OCI-LY7 (cell line): ENCODE measurements around the gene RPL38. TPM values are rescaled to one million over a fixed set of nuclear protein-coding genes. Genes with fewer than 3 reads are reported as not detected.

Experiments
- BruUV-seq: library from RNA; stranded (reverse); fragments of 400-500 nt; replicated peaks from 2 replicates; lab custom pipeline; 2021; lab: Mats Ljungman, UMichigan
- CTCF ChIA-PET: fragments of 300-600 bp; sonication (Branson Sonifier 250); formaldehyde crosslinking; loops from one replicate; lab custom pipeline; 2022; ENCODE audit warnings: antibody characterized with exemption; ENCODE audit not compliant: unreplicated experiment; lab: Charles Lee
- POLR2A ChIA-PET: fragments of 300-600 bp; sonication (Branson Sonifier 250); formaldehyde crosslinking; loops from one replicate; lab custom pipeline; 2022; ENCODE audit warnings: antibody characterized with exemption; lab: Charles Lee
- DNase-seq: peaks from one replicate; pipeline ENCODE4 v3.0.0-alpha.2; 2015; ENCODE audit warnings: low spot score
- H2AFZ ChIP-seq: fragments of 200-600 bp; sonication (generic), shearing (Covaris generic); 2 replicates; pipeline ENCODE4 v1.6.1; 2014; ENCODE audit warnings: mild to moderate bottlenecking, antibody characterized with exemption, low read length, moderate library complexity
- H3K27ac ChIP-seq: fragments of 200-600 bp; sonication (generic); 2 replicates; pipeline ENCODE4 v1.5.1; 2014; ENCODE audit warnings: mixed run types, low read depth, mild to moderate bottlenecking, moderate library complexity, low read length, inconsistent platforms; ENCODE audit not compliant: poor library complexity, severe bottlenecking
- H3K36me3 ChIP-seq: fragments of 200-600 bp; sonication (generic); 2 replicates; pipeline ENCODE4 v1.6.1; 2014; ENCODE audit warnings: mild to moderate bottlenecking, antibody characterized with exemption, low read length, moderate library complexity, mixed read lengths; ENCODE audit not compliant: insufficient read depth
- H3K4me1 ChIP-seq: fragments of 200-600 bp; sonication (generic); 2 replicates; pipeline ENCODE4 v1.5.1; 2014; ENCODE audit warnings: mild to moderate bottlenecking, low read length; ENCODE audit not compliant: insufficient read depth, poor library complexity, severe bottlenecking
- H3K4me2 ChIP-seq: fragments of 200-600 bp; sonication (generic); 2 replicates; pipeline ENCODE4 v1.6.1; 2014; ENCODE audit warnings: mild to moderate bottlenecking, low read length
- H3K4me3 ChIP-seq: fragments of 200-600 bp; sonication (generic); 2 replicates; pipeline ENCODE4 v1.5.1; 2014; ENCODE audit warnings: mild to moderate bottlenecking, low read depth, low read length; ENCODE audit not compliant: poor library complexity, severe bottlenecking
- H3K79me2 ChIP-seq: fragments of 200-600 bp; sonication (generic); 2 replicates; pipeline ENCODE4 v1.6.1; 2016; ENCODE audit warnings: low read depth, mild to moderate bottlenecking, low read length, moderate library complexity, mixed read lengths; ENCODE audit not compliant: insufficient read depth
- H3K9me2 ChIP-seq: fragments of 200-600 bp; sonication (generic); 2 replicates; pipeline ENCODE4 v1.6.1; 2016; ENCODE audit warnings: mild to moderate bottlenecking, low read length, mixed read lengths; ENCODE audit not compliant: insufficient read depth
- H3K9me3 ChIP-seq: fragments of 200-600 bp; sonication (generic); 2 replicates; pipeline ENCODE4 v1.6.1; 2014; ENCODE audit warnings: mild to moderate bottlenecking, mixed run types, low read length, mixed read lengths
- H4K20me1 ChIP-seq: fragments of 200-600 bp; sonication (generic); 2 replicates; pipeline ENCODE4 v1.6.1; 2014; ENCODE audit warnings: mild to moderate bottlenecking, antibody characterized with exemption, low read length, moderate library complexity, mixed read lengths; ENCODE audit not compliant: insufficient read depth
- EZH2phosphoT487 ChIP-seq: fragments of 200-600 bp; sonication (generic); IDR thresholded peaks from 2 replicates; pipeline ENCODE4 v1.6.1; 2018; ENCODE audit warnings: low read depth, borderline replicate concordance, mild to moderate bottlenecking, mixed run types, antibody characterized with exemption, low read length, moderate library complexity, mixed read lengths
- intact Hi-C: fragments of 100-400 bp; cut with micrococcal nuclease; formaldehyde crosslinking; loops from one replicate; pipeline ENCODE4 v1.10.0; 2022; ENCODE audit not compliant: unreplicated experiment
- total RNA-seq, 2 experiments: library from RNA; depleted of rRNA in 1 of 2; stranded (reverse); fragments of >200 nt in 1 of 2; shearing (Covaris generic) in 1 of 2; gene quantifications; 2 replicates each; pipeline ENCODE4 v1.2.3, GENCODE V29; 2014 to 2022
- TF ChIP-seq, protein P1 (sequence below): fragments of 200-600 bp; sonication (generic); conservative IDR thresholded peaks from 2 replicates; pipeline ENCODE4 v1.5.1; 2014; ENCODE audit warnings: mild to moderate bottlenecking, antibody characterized with exemption, low read length, moderate library complexity, mixed read lengths

The RPL38 gene
- total RNA-seq, 2 experiments from 2014 or later = 1,845 to 4,732 TPM

DNA sequence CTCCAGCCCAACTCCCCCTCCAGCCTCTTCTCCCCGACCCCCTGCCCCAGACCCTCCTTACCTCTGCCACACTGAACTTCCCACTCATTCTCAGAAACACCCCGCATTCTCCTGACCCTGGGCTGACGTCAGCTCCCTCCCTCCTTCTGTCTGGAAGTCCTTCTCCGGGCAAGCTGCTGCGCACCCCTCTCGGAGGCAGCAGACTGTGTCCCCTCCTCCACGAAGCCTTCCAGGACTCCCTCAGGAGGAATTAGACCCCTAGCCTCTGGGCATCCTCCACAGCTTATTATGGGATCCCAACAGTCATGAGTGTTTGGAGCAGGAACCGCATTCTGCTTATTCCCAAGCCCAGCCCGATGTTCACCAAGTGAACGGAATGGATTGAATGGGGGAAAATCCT lies 3.4 kb upstream of the RPL38 start:
- peaks cover 10% of the 10 kb centered on the region; the same call in 1 of the 2 replicates for H4K20me1 ChIP-seq
- POLR2A ChIA-PET = interaction anchor here (0.6 kb wide), 1 partner anchor 421 kb away, joined by 3 read pairs; no protein-coding TSS in a partner anchor
- CTCF ChIA-PET = interaction anchor here (0.8 to 1.1 kb wide), 2 partner anchors 9 to 10 kb away, joined by 3 read pairs; no protein-coding TSS in a partner anchor

DNA sequence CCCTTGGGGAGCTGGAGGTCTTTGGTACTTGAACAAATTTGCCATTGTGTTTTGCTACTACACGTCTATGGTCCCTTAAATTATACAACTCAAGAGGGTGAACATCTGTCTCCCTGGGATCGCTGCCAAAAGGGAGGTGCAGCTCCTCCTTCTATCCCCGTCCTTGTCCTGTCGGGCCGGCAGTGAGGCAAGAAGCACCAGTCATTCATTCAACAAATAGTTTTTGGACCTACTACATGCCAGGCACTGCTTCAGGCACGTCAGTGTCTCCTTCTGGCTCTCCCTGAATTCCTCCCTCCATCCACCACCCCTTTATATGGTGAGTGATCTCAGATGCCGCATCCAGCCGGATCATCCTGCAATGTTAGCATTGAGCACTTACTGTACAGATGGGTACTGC lies 2.2 kb upstream of the RPL38 start:
- H3K79me2 ChIP-seq = peaks cover 28% of the 10 kb centered on the region
- no peak overlapping the region for H3K4me3 ChIP-seq
- no TSS peak for BruUV-seq
- no peaks in the 10 kb centered on the region for H3K9me2 ChIP-seq
- H3K4me1 ChIP-seq = peaks cover 17% of the 10 kb centered on the region
- ChIA-PET CTCF (no interaction called here), POLR2A (no interaction called here)
- H2AFZ ChIP-seq = no peak overlapping the region
- intact Hi-C loops = no loop called here
- H4K20me1 ChIP-seq = peaks cover 22% of the 10 kb centered on the region; the same call in 1 of the 2 replicates
- H3K36me3 ChIP-seq = peaks cover 27% of the 10 kb centered on the region
- no peaks in the 10 kb centered on the region for H3K9me3 ChIP-seq
- no peak overlapping the region for H3K27ac ChIP-seq
- DNase-seq = no peak
- TF ChIP-seq EZH2phosphoT487 = no peak
- TF ChIP-seq, protein P1, sequence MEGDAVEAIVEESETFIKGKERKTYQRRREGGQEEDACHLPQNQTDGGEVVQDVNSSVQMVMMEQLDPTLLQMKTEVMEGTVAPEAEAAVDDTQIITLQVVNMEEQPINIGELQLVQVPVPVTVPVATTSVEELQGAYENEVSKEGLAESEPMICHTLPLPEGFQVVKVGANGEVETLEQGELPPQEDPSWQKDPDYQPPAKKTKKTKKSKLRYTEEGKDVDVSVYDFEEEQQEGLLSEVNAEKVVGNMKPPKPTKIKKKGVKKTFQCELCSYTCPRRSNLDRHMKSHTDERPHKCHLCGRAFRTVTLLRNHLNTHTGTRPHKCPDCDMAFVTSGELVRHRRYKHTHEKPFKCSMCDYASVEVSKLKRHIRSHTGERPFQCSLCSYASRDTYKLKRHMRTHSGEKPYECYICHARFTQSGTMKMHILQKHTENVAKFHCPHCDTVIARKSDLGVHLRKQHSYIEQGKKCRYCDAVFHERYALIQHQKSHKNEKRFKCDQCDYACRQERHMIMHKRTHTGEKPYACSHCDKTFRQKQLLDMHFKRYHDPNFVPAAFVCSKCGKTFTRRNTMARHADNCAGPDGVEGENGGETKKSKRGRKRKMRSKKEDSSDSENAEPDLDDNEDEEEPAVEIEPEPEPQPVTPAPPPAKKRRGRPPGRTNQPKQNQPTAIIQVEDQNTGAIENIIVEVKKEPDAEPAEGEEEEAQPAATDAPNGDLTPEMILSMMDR = no peak
- no peak overlapping the region for H3K4me2 ChIP-seq

More for the DNA sequence above, 3.4 kb upstream of the RPL38 start:
- peaks cover 16% of the 10 kb centered on the region for H3K36me3 ChIP-seq
- no peak overlapping the region for H3K4me2 ChIP-seq
- no peaks in the 10 kb centered on the region for H3K9me3 ChIP-seq
- no peak overlapping the region for H2AFZ ChIP-seq
- TF ChIP-seq EZH2phosphoT487 = no peak
- TF ChIP-seq, protein P1 = no peak
- BruUV-seq = no TSS peak
- peaks cover 6% of the 10 kb centered on the region for H3K4me1 ChIP-seq
- no peak for DNase-seq
- peaks cover 17% of the 10 kb centered on the region for H3K79me2 ChIP-seq
- no peak overlapping the region for H3K4me3 ChIP-seq
- H3K27ac ChIP-seq = no peak overlapping the region
- H3K9me2 ChIP-seq = no peaks in the 10 kb centered on the region
- intact Hi-C loops = no loop called here

DNA sequence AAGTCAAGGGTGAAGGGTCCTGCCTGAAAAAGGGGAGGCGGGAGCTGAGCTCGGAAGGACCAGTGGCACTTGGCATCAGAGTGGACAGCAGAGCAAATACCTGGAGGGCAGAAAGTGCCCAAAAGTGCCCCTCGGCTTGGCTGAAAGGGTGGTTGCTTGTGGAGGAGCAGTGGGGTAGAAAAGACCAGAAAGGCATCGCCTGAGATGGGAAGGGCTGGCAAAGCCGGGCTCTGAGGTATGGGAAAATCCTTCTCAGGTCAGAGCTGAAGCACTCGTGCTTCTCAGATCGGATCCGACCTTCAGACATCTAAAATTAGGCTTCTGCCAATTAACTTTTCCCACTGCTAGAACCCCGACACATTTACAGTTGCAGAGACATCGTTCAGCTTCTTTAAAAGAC lies 1.5 kb upstream of the RPL38 start:
- ChIA-PET POLR2A (interaction anchor here (0.6 kb wide), 1 partner anchor 62 kb away, joined by 3 read pairs; no protein-coding TSS in a partner anchor), CTCF (no interaction called here)

More for the DNA sequence above, 1.5 kb upstream of the RPL38 start:
- no peaks in the 10 kb centered on the region for H3K9me2 ChIP-seq
- no peak overlapping the region for H3K4me3 ChIP-seq
- intact Hi-C loops = no loop called here
- peaks cover 35% of the 10 kb centered on the region for H3K79me2 ChIP-seq
- DNase-seq = no peak
- no peak overlapping the region for H2AFZ ChIP-seq
- no peak overlapping the region for H3K4me2 ChIP-seq
- peaks cover 24% of the 10 kb centered on the region for H3K4me1 ChIP-seq
- H3K27ac ChIP-seq = no peak overlapping the region
- H3K36me3 ChIP-seq = peaks cover 34% of the 10 kb centered on the region
- H4K20me1 ChIP-seq = peaks cover 24% of the 10 kb centered on the region; the same call in 1 of the 2 replicates
- no peak for TF ChIP-seq EZH2phosphoT487
- TF ChIP-seq, protein P1 = no peak
- BruUV-seq = no TSS peak
- H3K9me3 ChIP-seq = no peaks in the 10 kb centered on the region
